Cerebellar cortex (tissue), 1 donor: Measurements from ENCODE around the gene IGSF10.

Source experiments
- DNase-seq: peaks from one replicate; pipeline ENCODE4 v3.0.0-alpha.2; 2015; ENCODE audit warnings: low spot score

The IGSF10 gene

GRCh38 chr3:151460228-151460627, 633 bp downstream of the IGSF10 start:
- DNase-seq, result no peak

DNA sequence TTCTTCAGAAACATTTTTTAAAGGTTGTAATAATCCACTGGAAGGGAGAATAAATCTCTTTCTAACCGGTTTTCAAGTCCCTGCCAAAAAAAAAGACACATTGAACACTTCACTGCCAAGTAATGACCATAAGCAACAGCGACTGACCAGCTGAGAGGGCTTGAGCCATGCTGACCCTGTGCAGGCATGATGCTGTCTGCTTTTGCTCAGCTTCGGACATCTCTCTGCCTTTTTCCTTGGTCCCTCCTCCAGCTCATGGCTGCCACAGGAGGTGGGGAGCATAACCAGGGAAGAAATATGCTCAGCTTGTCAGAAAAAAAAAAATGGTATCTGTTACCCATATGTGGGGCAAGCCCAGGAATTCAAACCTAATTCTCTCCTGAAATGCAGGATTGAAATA, 1.5 kb downstream of the IGSF10 start:
- DNase-seq, result no peak

DNA sequence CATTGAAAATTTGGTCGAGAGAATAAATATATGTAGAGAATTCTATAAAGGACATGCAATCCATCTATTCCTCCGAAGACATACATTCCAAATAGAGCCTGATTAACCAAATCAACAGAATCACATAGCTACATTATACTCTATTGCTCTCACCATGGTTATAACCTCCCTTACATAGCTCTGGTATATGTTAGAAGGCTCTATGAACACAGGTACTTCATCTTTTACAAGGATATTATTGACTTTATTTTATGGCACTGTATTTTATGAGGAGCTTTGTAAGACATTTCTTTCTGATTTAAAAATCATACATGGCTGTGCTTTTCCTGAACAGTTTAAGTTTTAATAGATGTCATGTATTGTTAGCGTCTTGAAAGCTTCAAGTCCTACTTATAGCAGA, 4.8 kb downstream of the IGSF10 start:
- no peak for DNase-seq

GRCh38 chr3:151452841-151453240, 8.0 kb downstream of the IGSF10 start:
- DNase-seq, result no peak

GRCh38 chr3:151452368-151452767, 8.5 kb downstream of the IGSF10 start:
- DNase-seq, result no peak

- DNase-seq, result no peak
Observed at GRCh38 chr3:151446002-151446340, 14.9 kb downstream of the IGSF10 start.

GRCh38 chr3:151445273-151446001, 15.4 kb downstream of the IGSF10 start:
- DNase-seq, result no peak

- no peak for DNase-seq
Observed at GRCh38 chr3:151443583-151443982, 17.3 kb downstream of the IGSF10 start.

DNA sequence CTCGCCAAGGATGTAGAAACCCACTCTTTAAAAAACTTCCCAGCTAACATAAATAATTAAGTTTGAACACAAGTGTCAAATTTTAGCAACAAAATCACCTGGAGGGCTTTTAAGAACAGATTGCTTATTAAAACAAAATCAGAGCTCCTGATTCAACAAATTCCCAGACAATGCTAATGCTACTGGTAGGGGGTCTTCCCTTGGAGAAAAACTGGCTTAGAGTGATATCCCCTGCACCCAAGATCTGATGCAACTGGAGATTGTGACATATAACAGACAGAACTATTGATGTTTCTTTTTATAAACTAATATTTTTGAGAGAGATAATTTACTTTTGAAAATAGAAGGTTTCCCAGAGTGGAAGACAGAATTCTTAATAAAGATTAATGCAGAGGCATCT, 19.9 kb downstream of the IGSF10 start:
- DNase-seq, result no peak

DNA sequence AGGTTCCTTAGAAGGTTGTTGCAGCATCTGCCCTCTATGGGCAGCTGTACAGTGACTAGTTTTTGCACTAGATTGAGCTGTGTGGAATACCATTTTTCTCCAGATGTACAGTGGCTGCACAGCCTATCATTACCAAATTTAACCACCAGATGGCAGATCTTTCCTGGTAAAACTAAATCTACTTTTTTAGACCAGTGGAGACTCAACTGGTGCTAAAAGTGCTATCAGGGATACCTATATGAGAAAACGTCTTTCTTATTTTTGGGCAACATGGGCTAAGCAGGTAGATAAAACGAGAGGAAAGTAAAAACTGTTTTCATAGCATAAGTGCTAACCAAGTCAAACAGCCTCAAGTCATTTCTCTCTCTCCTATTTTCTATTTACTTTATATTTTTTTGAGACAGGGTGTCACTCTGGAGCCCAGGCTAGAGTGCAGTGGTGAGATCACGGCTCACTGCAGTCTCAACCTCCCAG, 21.2 kb downstream of the IGSF10 start:
- peak; percentile 40 for DNase-seq

- no peak for DNase-seq
Observed at GRCh38 chr3:151437906-151438305, 23.0 kb downstream of the IGSF10 start.

DNA sequence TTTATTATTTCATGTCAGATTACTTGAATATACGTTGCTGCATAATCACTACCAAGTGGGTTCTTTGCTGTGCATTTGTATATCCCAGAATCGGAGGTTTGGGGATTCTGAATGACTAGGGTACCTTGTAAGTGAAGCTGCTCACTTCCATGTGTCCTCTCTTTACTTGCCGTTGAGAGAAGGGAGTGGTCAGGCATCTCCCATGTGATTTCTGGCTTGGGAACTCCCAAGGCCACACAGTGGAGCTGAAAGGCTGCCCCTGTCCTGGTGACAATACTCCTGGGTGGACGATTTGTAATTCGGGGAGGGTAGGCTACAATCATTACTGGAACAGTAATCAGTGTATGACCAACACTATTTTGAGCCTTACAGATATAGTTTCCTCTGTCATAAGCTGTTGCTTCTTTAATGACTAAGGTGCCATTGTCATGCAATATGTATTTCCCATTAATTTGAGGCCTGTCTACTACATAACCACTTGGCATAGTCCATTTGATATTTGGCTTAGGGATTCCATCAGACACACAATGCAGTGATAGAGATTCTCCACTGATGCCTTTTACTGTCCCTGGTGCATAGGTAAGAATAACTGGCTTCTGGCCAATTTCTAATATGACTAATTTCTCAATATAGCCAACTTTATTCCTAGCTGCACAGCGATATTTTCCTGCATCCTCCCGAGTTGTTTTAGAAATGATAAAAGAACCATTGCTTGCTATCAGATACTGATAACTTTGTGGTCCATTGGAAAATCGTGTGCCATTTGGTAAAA, 24.0 kb downstream of the IGSF10 start:
- DNase-seq, result no peak

GRCh38 chr3:151434151-151434890, 26.5 kb downstream of the IGSF10 start:
- DNase-seq, result no peak

- peak; percentile 3 for DNase-seq
Observed at GRCh38 chr3:151432616-151433372, 28.1 kb downstream of the IGSF10 start.

GRCh38 chr3:151431940-151432339, 28.9 kb downstream of the IGSF10 start:
- DNase-seq, result no peak

DNA sequence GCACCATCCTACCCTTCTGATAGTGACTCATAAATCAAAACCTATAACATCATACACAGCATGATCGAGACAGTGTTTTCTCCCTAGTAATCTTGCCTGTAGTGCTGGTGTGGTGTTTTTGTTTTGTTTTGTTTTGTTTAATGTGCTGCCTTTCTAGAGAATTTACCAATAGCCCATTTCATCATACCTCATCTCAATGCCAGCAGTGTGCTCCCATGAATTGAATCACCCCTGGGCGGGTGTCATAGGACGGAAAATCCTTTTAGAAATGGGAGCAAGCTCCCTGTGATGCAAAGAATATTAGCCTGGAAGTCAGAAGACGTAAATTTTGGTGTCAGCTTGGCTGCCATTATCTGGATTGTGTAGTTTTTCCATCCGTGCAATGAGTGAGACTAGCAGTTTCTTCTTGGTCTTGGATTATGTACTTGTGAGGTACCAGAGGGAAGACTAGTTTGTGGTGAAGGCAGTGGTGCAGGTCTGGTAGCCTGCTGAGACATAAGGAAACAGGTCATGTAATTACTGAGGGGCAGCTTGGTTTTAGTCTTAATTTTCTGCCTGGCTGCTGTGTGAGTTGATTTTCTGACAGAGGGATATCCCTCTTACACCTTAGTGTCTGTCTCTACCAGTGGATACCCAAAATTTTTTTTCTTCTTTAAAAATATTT, 29.9 kb downstream of the IGSF10 start:
- no peak for DNase-seq

- no peak for DNase-seq
Observed at GRCh38 chr3:151428386-151428785, 32.5 kb downstream of the IGSF10 start.

DNA sequence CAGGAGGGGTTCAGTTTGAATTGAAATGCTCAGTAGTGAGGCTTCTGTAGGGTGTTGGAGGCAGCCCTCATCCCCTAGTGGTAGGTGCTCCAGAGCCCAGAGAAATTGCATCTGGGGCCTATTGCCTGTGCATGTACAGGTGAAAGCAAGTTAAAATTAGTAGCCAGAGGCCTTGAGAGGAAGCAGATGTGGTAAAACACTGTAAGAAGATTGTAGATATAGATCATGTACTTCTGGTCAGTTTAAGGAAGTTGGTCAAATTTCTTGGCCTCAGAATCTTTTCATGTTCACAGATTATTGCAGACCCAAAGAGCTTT, 34.6 kb downstream of the IGSF10 start:
- no peak for DNase-seq

DNA sequence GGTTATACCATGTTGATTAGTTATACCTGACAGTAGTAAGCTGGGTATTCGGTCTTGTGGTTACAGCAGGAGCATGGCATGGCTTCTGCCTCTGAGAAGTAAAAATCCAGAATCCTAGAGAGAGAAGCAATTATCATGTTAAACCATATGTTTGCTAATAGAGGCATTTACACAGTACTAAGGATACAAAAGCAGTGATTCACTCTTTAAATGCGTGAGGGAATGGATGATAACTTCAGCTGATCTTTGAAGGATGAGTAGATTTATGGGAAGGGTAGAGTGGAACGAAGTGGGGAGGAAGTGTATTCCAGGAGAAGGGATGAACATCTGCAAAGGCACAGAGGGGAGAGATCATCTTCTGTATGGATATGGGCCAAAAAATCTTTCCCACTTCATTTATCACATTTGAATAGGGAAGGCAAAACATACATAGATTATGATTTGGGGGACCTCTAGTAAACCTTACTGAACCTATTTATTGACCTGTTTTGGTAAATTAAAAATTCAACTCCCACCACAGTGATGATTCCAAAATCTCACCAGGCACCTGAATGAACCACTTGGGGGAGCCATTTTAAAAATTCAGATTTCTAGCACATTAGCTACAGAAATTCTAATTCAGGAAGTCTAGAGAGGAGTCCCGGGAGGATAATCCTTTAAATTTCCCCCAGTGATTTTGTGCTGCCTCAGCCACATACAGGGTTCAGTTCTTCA, 35.1 kb downstream of the IGSF10 start:
- no peak for DNase-seq

DNA sequence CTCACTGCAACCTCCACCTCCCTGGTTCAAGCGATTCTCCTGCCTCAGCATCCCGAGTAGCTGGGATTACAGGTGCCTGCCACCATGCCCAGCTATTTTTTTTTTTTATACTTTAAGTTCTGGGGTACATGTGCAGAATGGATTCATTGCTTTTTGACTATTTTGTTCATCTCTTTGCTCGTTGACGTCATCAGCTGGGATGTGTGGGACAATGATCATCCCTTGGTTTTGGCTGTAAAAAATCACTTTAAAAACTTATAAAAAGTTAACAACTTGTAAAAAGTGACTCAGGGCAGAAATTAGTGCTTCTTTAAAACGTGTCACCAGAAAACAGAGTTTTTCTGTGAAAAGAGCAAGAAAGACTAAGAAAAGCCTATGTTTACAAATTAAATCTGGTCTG, 37.8 kb downstream of the IGSF10 start:
- no peak for DNase-seq

DNA sequence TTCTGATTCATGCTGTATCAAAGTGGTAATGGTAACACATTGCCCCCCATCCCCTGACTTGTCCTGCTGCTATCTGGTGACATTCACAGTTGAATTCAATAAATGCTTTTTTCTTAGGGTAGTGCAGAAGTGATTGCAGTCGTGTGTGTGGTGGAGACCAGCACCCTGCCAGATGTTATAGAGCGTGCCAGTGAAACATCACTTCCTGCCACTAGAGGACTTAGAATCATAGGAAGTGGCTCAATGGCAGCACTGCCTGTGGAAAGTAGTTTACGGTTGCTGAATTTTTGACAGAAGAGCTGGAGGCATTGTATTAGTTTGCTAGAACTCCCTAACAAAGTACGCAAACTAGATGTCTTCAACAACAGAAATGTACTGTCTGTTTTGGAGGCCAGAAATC, 38.9 kb downstream of the IGSF10 start:
- DNase-seq, result no peak
